Measurements from ENCODE around the gene DUSP8. TPM values are rescaled to one million over a fixed set of nuclear protein-coding genes. Genes with fewer than 3 reads are reported as not detected.
A peak's percentile ranks its signal among the peaks of the same experiment; 100 is the strongest.

The DUSP8 gene
- total RNA-seq, 5 donors from 2014 or later (not counting 1 experiment from before 2014, with no cell fraction given), result 5.2 to 64.3 (median 8.7) TPM

- Histone ChIP-seq H3K4me3 (ENCODE audit: control insufficient read depth in 1 of 2, extremely low read depth in 1 of 2, low read length in 1 of 2) (no peak overlapping the region), H3K4me1 (ENCODE audit: control insufficient read depth in 1 of 2, extremely low read depth in 1 of 2, insufficient read depth in 2 of 2, low read length in 2 of 2) (no peaks in the 10 kb centered on the region), H3K27ac (ENCODE audit: low read length) (no peak overlapping the region), H3K27me3 (replicated peaks in 1 of 2; ENCODE audit: control insufficient read depth in 2 of 2, extremely low read depth in 1 of 2, insufficient read depth in 2 of 2, low read length in 1 of 2) (peaks cover 2 to 24% of the 10 kb centered on the region in 2 experiments), H3K36me3 (ENCODE audit: control insufficient read depth in 2 of 2, extremely low read depth in 1 of 2, insufficient read depth in 1 of 2, low read length in 1 of 2) (peaks cover 0 to 4% of the 10 kb centered on the region in 2 donors), H3K9me3 (no peaks in the 10 kb centered on the region)
- H3K36me3 Mint-ChIP-seq, result peaks cover 7% of the 10 kb centered on the region
- H3K4me1 Mint-ChIP-seq, result peaks cover 0 to 9% (median 0%) of the 10 kb centered on the region in 3 donors
- H3K4me3 Mint-ChIP-seq, result no peak overlapping the region
- H3K27me3 Mint-ChIP-seq, result peaks cover 4% of the 10 kb centered on the region in 2 donors
- CTCF ChIA-PET, result interaction anchor here in 1 of 2 donors (1.0 kb wide), 1 partner anchor 9 kb away, joined by 3 read pairs; no protein-coding TSS in a partner anchor
- POLR2A ChIA-PET, result interaction anchor here in 1 of 2 donors (0.6 to 1.2 kb wide), 3 partner anchors 10 to 16 kb away, joined by 4 to 10 read pairs (median 5); no protein-coding TSS in a partner anchor
- DNase-seq (peak in 1 of 35 experiments; percentile 16), ATAC-seq (replicated peaks in 1 of 4) (no peak)
- no peak overlapping the region for H3K27ac Mint-ChIP-seq
- 62% methylated on average over 5 of the region's 9 CpGs for WGBS (ENCODE audit: insufficient coverage)
- no peaks in the 10 kb centered on the region for H3K9me3 Mint-ChIP-seq
These were observed 16.3 kb downstream of the DUSP8 start for GRCh38 chr11:1555713-1556153.

- Mint-ChIP-seq H3K4me1 (peaks cover 0 to 9% (median 0%) of the 10 kb centered on the region in 3 donors), H3K4me3 (no peak overlapping the region), H3K9me3 (no peaks in the 10 kb centered on the region), H3K27ac (no peak overlapping the region), H3K27me3 (peaks cover 4% of the 10 kb centered on the region in 2 donors), H3K36me3 (peaks cover 7% of the 10 kb centered on the region)
- ChIA-PET POLR2A (interaction anchor here in 1 of 2 donors (0.6 to 1.2 kb wide), 2 partner anchors 11 to 15 kb away, joined by 4 to 10 read pairs; no protein-coding TSS in a partner anchor), CTCF (interaction anchor here in 1 of 2 donors (1.0 kb wide), 1 partner anchor 8 kb away, joined by 3 read pairs; no protein-coding TSS in a partner anchor)
- WGBS (ENCODE audit: insufficient coverage), result 85% methylated on average over 6 of the region's 13 CpGs
- H3K36me3 ChIP-seq (ENCODE audit: control insufficient read depth in 2 of 2, extremely low read depth in 1 of 2, insufficient read depth in 1 of 2, low read length in 1 of 2), result peaks cover 0 to 4% of the 10 kb centered on the region in 2 donors
- no peak overlapping the region for H3K27ac ChIP-seq (ENCODE audit: low read length)
- peaks cover 2 to 22% of the 10 kb centered on the region in 2 experiments for H3K27me3 ChIP-seq (replicated peaks in 1 of 2; ENCODE audit: control insufficient read depth in 2 of 2, extremely low read depth in 1 of 2, insufficient read depth in 2 of 2, low read length in 1 of 2)
- H3K9me3 ChIP-seq, result no peaks in the 10 kb centered on the region
- DNase-seq, result peak in 1 of 35 experiments; percentile 29
- no peaks in the 10 kb centered on the region for H3K4me1 ChIP-seq (ENCODE audit: control insufficient read depth in 1 of 2, extremely low read depth in 1 of 2, insufficient read depth in 2 of 2, low read length in 2 of 2)
- no peak for ATAC-seq (replicated peaks in 1 of 4)
- no peak overlapping the region for H3K4me3 ChIP-seq (ENCODE audit: control insufficient read depth in 1 of 2, extremely low read depth in 1 of 2, low read length in 1 of 2)
These were observed 16.9 kb downstream of the DUSP8 start for GRCh38 chr11:1554981-1555712.

GRCh38 chr11:1553808-1554594 is 18.1 kb downstream of the DUSP8 start:
- Mint-ChIP-seq H3K27ac (no peak overlapping the region), H3K4me1 (peaks cover 0 to 9% (median 1%) of the 10 kb centered on the region in 3 donors), H3K9me3 (no peaks in the 10 kb centered on the region), H3K36me3 (peaks cover 7% of the 10 kb centered on the region), H3K4me3 (no peak overlapping the region), H3K27me3 (peaks cover 6 to 12% of the 10 kb centered on the region in 2 donors)
- no peaks in the 10 kb centered on the region for H3K9me3 ChIP-seq
- peak in 1 of 4 experiments; percentile 1 for ATAC-seq (replicated peaks in 1 of 4)
- DNase-seq, result no peak
- CTCF ChIA-PET, result interaction anchor here in 1 of 2 donors (0.7 kb wide), 1 partner anchor 19 kb away, joined by 3 read pairs; no protein-coding TSS in a partner anchor
- H3K36me3 ChIP-seq (ENCODE audit: control insufficient read depth in 2 of 2, extremely low read depth in 1 of 2, insufficient read depth in 1 of 2, low read length in 1 of 2), result peaks cover 0 to 4% of the 10 kb centered on the region in 2 donors
- peaks cover 2 to 31% of the 10 kb centered on the region in 2 experiments for H3K27me3 ChIP-seq (replicated peaks in 1 of 2; ENCODE audit: control insufficient read depth in 2 of 2, extremely low read depth in 1 of 2, insufficient read depth in 2 of 2, low read length in 1 of 2)
- H3K27ac ChIP-seq (ENCODE audit: low read length), result no peak overlapping the region
- POLR2A ChIA-PET, result interaction anchor here in 1 of 2 donors (1.6 kb wide), 1 partner anchor 14 kb away, joined by 4 read pairs; no protein-coding TSS in a partner anchor
- H3K4me1 ChIP-seq (ENCODE audit: control insufficient read depth in 1 of 2, extremely low read depth in 1 of 2, insufficient read depth in 2 of 2, low read length in 2 of 2), result no peaks in the 10 kb centered on the region
- no peak overlapping the region for H3K4me3 ChIP-seq (ENCODE audit: control insufficient read depth in 1 of 2, extremely low read depth in 1 of 2, low read length in 1 of 2)
- 71% methylated on average over 10 of the region's 20 CpGs for WGBS (ENCODE audit: insufficient coverage)

GRCh38 chr11:1549338-1550330 is 22.4 kb downstream of the DUSP8 start:
- peaks cover 15 to 40% of the 10 kb centered on the region in 2 donors for H3K27me3 Mint-ChIP-seq

GRCh38 chr11:1548221-1549070 is 23.6 kb downstream of the DUSP8 start:
- Mint-ChIP-seq H3K4me3 (peak overlapping the region in 2 of 3 donors; percentile 13 to 54), H3K9me3 (no peaks in the 10 kb centered on the region), H3K27me3 (peaks cover 15 to 40% of the 10 kb centered on the region in 2 donors), H3K4me1 (peaks cover 0 to 13% (median 4%) of the 10 kb centered on the region in 3 donors), H3K36me3 (no peaks in the 10 kb centered on the region), H3K27ac (no peak overlapping the region)
- POLR2A ChIA-PET, result no interaction called here
- no peak overlapping the region for H3K27ac ChIP-seq (ENCODE audit: low read length)
- H3K9me3 ChIP-seq, result no peaks in the 10 kb centered on the region
- no peaks in the 10 kb centered on the region for H3K36me3 ChIP-seq (ENCODE audit: control insufficient read depth in 2 of 2, extremely low read depth in 1 of 2, insufficient read depth in 1 of 2, low read length in 1 of 2)
- H3K4me3 ChIP-seq (ENCODE audit: control insufficient read depth in 1 of 2, extremely low read depth in 1 of 2, low read length in 1 of 2), result no peak overlapping the region
- no peak for ATAC-seq (replicated peaks in 1 of 4)
- WGBS (ENCODE audit: insufficient coverage), result 1% methylated on average over 16 of the region's 34 CpGs
- no peak for DNase-seq
- peaks cover 2 to 24% of the 10 kb centered on the region in 2 experiments for H3K4me1 ChIP-seq (ENCODE audit: control insufficient read depth in 1 of 2, extremely low read depth in 1 of 2, insufficient read depth in 2 of 2, low read length in 2 of 2)
- CTCF ChIA-PET, result interaction anchor here in 1 of 2 donors (0.5 to 1.1 kb wide), 2 partner anchors 27 to 30 kb away, joined by 4 to 6 read pairs; no protein-coding TSS in a partner anchor
- peaks cover 2 to 74% of the 10 kb centered on the region in 2 experiments for H3K27me3 ChIP-seq (replicated peaks in 1 of 2; ENCODE audit: control insufficient read depth in 2 of 2, extremely low read depth in 1 of 2, insufficient read depth in 2 of 2, low read length in 1 of 2)

More at GRCh38 chr11:1549338-1550330, 22.4 kb downstream of the DUSP8 start:
- WGBS (ENCODE audit: insufficient coverage), result 78% methylated on average over 13 of the region's 13 CpGs
- Histone ChIP-seq H3K4me1 (ENCODE audit: control insufficient read depth in 1 of 2, extremely low read depth in 1 of 2, insufficient read depth in 2 of 2, low read length in 2 of 2) (peaks cover 2 to 24% of the 10 kb centered on the region in 2 experiments), H3K27me3 (replicated peaks in 1 of 2; ENCODE audit: control insufficient read depth in 2 of 2, extremely low read depth in 1 of 2, insufficient read depth in 2 of 2, low read length in 1 of 2) (peaks cover 2 to 64% of the 10 kb centered on the region in 2 experiments), H3K36me3 (ENCODE audit: control insufficient read depth in 2 of 2, extremely low read depth in 1 of 2, insufficient read depth in 1 of 2, low read length in 1 of 2) (no peaks in the 10 kb centered on the region), H3K9me3 (no peaks in the 10 kb centered on the region), H3K4me3 (ENCODE audit: control insufficient read depth in 1 of 2, extremely low read depth in 1 of 2, low read length in 1 of 2) (peak overlapping the region in 1 of 2 donors; percentile 6), H3K27ac (ENCODE audit: low read length) (no peak overlapping the region)
- DNase-seq (no peak), ATAC-seq (replicated peaks in 1 of 4) (peak in 1 of 4 experiments; percentile 8)
- H3K4me1 Mint-ChIP-seq, result peaks cover 4 to 13% (median 4%) of the 10 kb centered on the region in 3 donors
- peak overlapping the region in 1 of 3 donors; percentile 54 for H3K4me3 Mint-ChIP-seq
- no peaks in the 10 kb centered on the region for H3K9me3 Mint-ChIP-seq
- no peaks in the 10 kb centered on the region for H3K36me3 Mint-ChIP-seq
- H3K27ac Mint-ChIP-seq, result no peak overlapping the region
- CTCF ChIA-PET, result interaction anchor here in 1 of 2 donors (0.6 kb wide), 1 partner anchor 70 kb away, joined by 3 read pairs; no protein-coding TSS in a partner anchor
- POLR2A ChIA-PET, result no interaction called here

All from T-cell (primary cell).